Fibroblast of mammary gland (primary cell): Measurements from ENCODE around the gene SPATA17.
A peak's percentile ranks its signal among the peaks of the same experiment; 100 is the strongest.

Experiments used
- DNase-seq: peaks from one replicate; pipeline ENCODE4 v3.0.0-alpha.2; 2010; ENCODE audit warnings: low read depth
- H3K4me3 ChIP-seq: 2 replicates; pipeline ENCODE4 v1.5.1; 2011; ENCODE audit warnings: low read depth, mild to moderate bottlenecking, low read length, moderate library complexity; ENCODE audit not compliant: control insufficient read depth
- TF ChIP-seq, protein P1 (sequence below): conservative IDR thresholded peaks from 2 replicates; pipeline ENCODE4 v1.5.1; 2011; ENCODE audit warnings: low read depth, low read length, inconsistent platforms; ENCODE audit not compliant: control insufficient read depth, insufficient read depth

Gene SPATA17

GRCh38 chr1:217642455-217642854 is 11.3 kb downstream of the SPATA17 start:
- no peak for DNase-seq
- TF ChIP-seq, protein P1, sequence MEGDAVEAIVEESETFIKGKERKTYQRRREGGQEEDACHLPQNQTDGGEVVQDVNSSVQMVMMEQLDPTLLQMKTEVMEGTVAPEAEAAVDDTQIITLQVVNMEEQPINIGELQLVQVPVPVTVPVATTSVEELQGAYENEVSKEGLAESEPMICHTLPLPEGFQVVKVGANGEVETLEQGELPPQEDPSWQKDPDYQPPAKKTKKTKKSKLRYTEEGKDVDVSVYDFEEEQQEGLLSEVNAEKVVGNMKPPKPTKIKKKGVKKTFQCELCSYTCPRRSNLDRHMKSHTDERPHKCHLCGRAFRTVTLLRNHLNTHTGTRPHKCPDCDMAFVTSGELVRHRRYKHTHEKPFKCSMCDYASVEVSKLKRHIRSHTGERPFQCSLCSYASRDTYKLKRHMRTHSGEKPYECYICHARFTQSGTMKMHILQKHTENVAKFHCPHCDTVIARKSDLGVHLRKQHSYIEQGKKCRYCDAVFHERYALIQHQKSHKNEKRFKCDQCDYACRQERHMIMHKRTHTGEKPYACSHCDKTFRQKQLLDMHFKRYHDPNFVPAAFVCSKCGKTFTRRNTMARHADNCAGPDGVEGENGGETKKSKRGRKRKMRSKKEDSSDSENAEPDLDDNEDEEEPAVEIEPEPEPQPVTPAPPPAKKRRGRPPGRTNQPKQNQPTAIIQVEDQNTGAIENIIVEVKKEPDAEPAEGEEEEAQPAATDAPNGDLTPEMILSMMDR = no peak
- no peak overlapping the region for H3K4me3 ChIP-seq

GRCh38 chr1:217647791-217648190 is 16.6 kb downstream of the SPATA17 start:
- TF ChIP-seq, protein P1 = no peak
- peak; percentile 32 for DNase-seq
- H3K4me3 ChIP-seq = no peak overlapping the region

DNA sequence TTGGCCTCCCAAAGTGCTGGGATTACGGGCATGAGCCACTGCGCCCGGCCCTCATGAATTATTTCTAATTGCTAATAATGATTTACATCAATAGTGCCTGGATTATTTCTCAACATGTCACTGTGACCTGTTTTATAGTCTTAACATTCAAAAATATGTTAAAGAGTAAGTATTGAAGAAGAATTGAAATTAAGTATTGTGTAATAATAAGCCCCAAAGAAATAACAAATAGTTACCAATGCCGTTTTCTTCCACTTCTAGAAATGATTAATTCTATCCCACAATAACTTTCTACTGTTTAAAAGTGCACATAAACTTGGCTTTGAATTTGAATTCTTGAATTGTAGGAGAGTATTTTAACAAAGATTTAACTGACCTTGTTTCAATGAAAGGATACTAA is 19.5 kb downstream of the SPATA17 start:
- no peak for DNase-seq
- no peak overlapping the region for H3K4me3 ChIP-seq
- TF ChIP-seq, protein P1 = no peak

GRCh38 chr1:217660353-217661062 is 29.4 kb downstream of the SPATA17 start:
- DNase-seq = peak; percentile 95
- H3K4me3 ChIP-seq = no peak overlapping the region
- TF ChIP-seq, protein P1 = peak; percentile 62

DNA sequence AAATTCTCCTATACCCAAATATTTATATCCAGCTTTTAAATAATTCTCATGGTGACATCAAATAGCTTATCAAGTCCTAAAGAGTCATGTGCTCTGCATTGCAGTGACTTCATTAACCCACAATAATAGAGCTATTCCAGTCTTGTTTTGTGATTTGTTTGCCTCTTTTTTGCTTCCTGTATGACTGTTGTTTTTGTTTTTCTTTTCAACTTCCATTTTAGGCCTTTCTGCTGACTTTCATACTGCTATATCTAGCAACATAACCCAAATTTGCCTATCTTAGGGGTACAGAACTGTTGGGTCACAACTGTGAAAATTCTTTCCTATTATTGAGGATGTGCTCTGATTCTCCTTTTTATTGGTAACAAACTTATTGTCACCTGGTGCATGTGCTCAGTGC is 30.3 kb downstream of the SPATA17 start:
- TF ChIP-seq, protein P1 = no peak
- no peak overlapping the region for H3K4me3 ChIP-seq
- no peak for DNase-seq

- no peak overlapping the region for H3K4me3 ChIP-seq
- TF ChIP-seq, protein P1 = no peak
- DNase-seq = no peak
Measured at GRCh38 chr1:217668351-217668940, 37.3 kb downstream of the SPATA17 start.
